ENCODE measurements around the gene PAIP2B. TPM values are rescaled to one million over a fixed set of nuclear protein-coding genes. Genes with fewer than 3 reads are reported as not detected.

PAIP2B gene
- total RNA-seq, 1 donor from 2014 or later = 1.8 TPM

DNA sequence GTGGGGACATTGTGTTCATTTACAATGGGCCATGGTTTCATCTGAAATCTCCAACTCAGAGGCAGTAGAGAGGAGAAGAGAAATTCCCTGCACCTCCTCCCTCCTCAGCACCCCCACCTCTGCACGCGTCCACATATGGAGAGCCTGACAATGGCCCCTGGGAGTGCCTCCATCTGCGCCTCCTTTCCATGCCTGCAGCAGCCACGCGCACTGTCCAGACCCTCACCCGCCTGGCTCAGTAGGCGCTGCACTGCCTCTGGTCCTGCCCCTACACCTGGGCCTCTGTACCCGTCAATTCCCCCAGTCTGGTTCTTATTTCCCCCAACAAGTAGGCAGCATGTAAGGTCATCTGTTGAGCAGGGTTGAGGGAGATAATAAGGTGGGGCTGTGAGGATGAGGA is 72.6 kb downstream of the PAIP2B start:
- no peak for DNase-seq (ENCODE audit: low read depth in 2 of 2)

DNA sequence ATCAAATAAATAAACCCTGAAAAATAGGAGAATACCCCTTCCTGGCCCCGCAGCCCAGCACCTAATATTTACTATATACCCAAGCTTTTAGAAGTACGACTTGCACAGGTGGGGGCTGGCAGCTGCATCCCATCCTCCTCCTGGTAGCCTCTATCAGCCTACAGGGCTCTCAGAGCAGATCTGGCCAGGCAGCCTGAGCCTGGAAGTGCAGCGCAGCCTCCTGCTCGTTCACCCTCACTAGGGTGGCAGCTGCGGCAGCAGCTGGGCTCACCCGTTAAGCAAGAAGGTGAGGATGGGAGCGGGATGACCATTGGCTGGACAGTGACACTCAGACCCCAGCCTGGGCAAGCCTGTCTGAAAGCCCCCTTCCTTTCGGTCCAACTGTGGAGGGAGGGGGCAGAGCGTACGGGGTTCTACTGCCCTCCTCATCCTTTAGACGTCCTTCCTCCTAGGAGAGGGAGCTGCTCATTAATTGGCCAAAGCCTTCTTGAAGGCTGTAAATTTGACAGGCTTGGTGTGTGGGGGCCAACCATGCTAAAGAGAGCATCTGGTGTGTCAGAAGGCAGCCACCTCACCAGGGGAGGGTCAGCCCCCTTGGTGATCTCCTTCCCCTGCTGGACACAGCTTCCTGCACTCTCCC is 73.2 kb downstream of the PAIP2B start:
- DNase-seq (ENCODE audit: low read depth in 2 of 2) = no peak

DNA sequence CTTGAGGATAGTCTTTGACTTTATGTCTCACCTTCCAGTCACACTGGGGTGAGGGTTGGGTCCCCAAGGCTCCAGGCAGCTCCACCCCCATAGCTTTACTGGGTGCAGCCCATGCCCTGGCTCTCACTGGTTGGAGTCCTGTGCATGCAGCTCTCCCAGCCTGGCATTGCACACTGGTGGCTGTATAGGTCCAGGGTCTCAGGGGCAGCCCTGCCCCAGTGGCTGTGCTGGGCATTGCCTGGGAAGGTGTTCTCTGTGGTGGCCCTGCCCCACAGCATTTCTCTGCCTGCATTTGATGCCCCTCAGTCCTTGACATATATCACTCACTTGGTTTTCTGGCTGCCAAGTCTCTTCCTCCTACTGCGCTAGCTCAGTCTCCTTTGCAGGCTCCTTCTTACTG is 75.3 kb downstream of the PAIP2B start:
- no peak for DNase-seq (ENCODE audit: low read depth in 2 of 2)

DNA sequence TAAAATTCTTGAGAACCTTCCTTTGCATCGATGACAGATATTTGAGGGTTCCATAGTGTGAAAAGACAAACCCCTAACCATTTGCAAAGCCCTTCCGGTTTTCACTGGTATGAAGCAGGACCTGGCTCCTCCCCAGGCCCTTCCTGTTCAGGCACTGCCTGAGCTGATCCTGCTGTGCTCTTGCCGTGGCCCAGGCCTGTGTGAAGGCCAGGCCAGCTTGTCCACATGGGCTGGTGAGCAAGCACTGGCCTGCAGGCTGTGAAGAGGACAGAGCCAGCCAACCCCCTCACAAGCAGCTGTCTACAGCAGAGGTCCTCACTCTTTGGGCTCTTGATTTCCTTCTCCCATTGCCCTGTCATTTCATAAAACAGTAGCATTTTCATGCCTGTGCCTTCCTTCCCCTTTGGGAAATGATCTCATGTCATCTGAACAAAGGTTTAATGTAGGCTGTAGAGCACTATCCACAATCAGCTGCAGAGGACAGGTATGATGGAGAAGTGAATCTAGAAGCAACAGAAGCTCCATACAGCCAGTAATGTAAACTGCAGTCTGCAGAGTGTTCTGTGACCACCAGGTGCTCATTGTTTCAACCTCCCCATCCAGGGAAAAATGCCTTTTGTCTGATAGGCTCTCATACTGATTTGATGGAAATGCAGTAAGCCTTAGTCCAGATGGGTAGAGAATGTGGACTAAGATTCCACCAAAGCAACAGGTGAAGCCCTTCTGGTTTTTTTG is 76.7 kb downstream of the PAIP2B start:
- peak; percentile 42 to 63 for DNase-seq (ENCODE audit: low read depth in 2 of 2)

DNA sequence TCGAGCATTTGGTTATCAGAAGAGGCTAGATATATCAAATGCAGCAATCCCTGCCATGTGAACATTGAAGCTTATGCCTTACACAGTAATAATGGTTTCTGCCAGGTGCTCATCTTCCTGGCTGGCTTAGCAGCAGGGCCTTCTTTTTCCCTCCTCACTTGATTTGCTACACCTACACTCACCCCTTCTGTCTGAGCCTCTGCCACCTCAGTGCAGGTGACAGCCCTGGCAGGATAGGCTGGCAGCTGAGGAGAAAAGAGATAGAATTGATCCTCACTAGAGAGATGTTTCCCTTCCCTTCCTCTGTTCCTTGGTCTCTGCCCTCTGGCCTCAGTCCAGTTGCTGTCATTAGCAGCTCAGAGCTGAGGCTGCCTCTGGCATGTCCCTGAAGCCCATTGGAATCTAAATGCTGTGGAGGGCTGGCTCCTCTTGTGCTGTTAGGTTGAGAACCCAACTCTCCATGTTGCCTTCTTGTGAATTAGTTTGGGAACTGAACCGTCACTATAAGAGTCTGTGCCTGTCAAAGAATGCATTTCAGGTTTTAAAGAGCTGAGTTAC is 78.3 kb downstream of the PAIP2B start:
- DNase-seq (ENCODE audit: low read depth in 2 of 2) = no peak

DNA sequence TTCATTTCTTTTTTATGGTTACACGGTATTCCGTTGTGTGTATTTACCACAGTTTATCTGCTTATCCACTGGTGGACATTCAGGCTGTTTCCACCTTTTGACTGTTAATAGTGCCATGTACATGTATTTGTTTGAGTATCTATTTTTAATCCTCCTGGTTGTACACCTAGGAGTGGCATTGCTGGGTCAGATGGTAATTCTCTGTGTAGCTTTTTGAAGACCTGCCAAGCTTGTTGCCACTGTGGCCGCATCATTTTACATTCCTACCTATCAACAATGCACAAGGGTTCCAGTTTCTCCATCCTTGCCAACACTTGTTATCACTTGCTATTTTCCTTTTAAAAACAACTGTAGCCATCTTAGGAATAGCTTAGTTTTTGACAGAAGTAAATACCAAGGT is 83.1 kb downstream of the PAIP2B start:
- DNase-seq (ENCODE audit: low read depth in 2 of 2) = no peak

DNA sequence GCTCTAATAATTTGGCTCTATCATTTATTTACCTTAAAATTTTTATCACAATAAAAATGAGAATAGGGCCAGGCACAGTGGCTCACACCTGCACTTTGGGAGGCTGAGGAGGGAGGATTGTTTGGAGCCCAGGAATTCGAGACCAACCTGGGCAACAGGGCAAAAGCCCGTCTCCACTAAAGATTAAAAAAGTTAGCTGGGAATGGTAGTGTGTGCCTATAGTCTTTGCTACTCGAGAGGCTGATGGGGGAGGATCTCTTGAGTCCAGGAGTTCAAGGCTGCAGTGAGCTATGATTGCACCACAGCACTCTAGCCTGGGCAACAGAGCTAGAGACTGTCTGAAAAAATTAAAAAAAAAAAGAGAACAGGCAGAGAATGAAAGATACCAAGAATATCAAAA is 90.7 kb downstream of the PAIP2B start:
- no peak for DNase-seq (ENCODE audit: low read depth in 2 of 2)

DNA sequence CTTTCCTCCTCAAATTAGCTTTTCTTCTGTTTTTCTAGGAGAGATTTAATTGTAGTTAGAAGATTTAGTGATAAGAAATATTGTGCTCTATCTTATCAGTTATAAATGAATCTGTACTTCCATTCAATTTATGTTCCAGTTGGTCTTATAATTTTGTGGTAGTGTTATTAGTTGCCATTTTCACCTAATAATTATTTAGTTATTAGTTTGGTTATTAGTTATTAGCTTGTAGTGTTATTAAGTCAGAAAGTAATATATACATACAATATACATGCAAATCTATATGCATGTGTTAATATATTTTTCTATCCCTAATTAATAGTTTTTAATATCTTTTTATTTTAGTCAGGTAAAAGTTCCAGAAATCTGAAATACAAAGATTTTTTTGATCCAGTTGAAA is 93.3 kb downstream of the PAIP2B start:
- DNase-seq (ENCODE audit: low read depth in 2 of 2) = no peak

Other genes starting within 250 kb of the PAIP2B start
- 0.20 and 0.22 TPM in 2 replicates for gene ANKRD53, start 248.5 kb downstream of the PAIP2B start, total RNA-seq
- 21.6 and 26.0 TPM in 2 replicates for gene TEX261, start 232.2 kb downstream of the PAIP2B start, total RNA-seq
- 54.3 and 75.6 TPM in 2 replicates for gene NAGK, start 158.5 kb downstream of the PAIP2B start, total RNA-seq
- 7.8 and 10.7 TPM in 2 replicates for gene MCEE, start 96.9 kb downstream of the PAIP2B start, total RNA-seq
- 11.8 and 14.9 TPM in 2 replicates for gene MPHOSPH10, start 96.5 kb downstream of the PAIP2B start, total RNA-seq
- gene ZNF638, start 104.7 kb upstream of the PAIP2B start, total RNA-seq = 68.2 and 85.7 TPM in 2 replicates
- gene DYSF, start 226.5 kb upstream of the PAIP2B start, total RNA-seq = 48.8 and 96.5 TPM in 2 replicates